C4-2B (cell line): ENCODE results near the gene KIF25.

Experiments used
- H3K27ac ChIP-seq: fragments of 450-650 bp; 2 replicates; pipeline ENCODE4 v1.5.1; 2017
- ZFX ChIP-seq: fragments of 450-650 bp; IDR thresholded peaks from 2 replicates; pipeline ENCODE4 v1.6.1; 2017
- TF ChIP-seq, protein P1 (sequence below): fragments of 450-650 bp; conservative IDR thresholded peaks from 2 replicates; pipeline ENCODE4 v1.5.1; 2017; ENCODE audit warnings: mild to moderate bottlenecking

The KIF25 gene

DNA sequence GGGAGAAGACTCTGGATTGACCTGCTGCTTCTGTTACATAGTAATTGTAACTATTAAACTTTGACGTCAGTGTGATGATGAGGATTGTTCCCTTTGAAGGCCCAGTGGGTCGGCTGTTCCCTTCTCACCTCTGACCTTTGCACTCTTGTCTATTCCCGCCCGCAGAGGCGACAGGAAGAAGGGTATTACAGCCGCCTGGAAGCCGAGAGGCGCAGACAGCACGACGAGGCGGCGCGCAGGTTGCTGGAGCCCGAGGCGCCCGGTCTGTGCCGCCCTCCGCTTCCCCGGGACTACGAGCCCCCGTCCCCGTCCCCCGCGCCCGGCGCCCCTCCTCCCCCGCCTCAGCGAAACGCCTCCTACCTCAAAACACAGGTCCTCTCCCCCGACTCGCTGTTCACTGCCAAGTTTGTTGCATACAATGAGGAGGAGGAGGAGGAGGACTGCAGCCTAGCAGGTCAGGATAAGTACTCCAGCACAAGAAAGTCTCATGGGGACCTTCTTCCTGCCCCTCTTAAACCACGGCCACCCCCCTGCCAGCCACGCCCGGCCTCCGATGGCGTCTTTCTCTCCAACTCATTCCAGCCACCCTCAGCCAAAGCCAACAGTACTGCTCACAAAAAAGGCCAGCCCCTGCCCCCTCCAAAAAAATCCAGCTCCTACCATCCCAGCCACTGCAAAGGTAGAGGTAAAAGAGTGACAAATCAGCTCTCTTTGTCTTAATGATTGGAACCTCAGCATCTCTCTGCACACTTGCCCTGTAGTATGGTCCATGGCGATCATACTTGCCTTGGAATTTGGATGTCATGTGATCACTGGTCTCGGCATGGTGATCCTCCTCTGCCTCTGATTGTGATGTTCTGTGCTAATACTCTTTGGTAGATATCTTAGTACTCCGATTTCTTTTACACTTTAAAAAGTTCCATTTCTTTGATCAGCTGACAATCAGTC, 31.6 kb upstream of the KIF25 start:
- TF ChIP-seq, protein P1, sequence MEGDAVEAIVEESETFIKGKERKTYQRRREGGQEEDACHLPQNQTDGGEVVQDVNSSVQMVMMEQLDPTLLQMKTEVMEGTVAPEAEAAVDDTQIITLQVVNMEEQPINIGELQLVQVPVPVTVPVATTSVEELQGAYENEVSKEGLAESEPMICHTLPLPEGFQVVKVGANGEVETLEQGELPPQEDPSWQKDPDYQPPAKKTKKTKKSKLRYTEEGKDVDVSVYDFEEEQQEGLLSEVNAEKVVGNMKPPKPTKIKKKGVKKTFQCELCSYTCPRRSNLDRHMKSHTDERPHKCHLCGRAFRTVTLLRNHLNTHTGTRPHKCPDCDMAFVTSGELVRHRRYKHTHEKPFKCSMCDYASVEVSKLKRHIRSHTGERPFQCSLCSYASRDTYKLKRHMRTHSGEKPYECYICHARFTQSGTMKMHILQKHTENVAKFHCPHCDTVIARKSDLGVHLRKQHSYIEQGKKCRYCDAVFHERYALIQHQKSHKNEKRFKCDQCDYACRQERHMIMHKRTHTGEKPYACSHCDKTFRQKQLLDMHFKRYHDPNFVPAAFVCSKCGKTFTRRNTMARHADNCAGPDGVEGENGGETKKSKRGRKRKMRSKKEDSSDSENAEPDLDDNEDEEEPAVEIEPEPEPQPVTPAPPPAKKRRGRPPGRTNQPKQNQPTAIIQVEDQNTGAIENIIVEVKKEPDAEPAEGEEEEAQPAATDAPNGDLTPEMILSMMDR = no peak
- no peak for TF ChIP-seq ZFX
- H3K27ac ChIP-seq = no peak overlapping the region

DNA sequence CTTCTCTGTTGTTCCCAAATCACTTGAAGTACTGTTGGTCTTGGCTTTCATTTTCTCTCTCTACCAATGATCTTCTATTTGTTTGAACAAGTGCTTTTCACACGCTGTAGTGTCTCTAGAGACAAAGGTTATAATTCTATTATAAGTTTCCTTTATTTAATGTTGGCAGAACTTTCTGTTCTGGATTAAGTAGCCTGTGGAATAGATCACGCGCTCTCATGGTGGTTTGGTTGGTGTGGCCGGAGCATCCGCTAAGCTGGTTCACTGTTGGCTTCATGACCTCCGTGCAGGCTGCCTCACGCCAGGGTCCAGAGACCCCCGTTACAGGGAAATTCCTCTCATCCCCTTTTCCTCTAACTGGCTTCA, 30.9 kb upstream of the KIF25 start:
- no peak overlapping the region for H3K27ac ChIP-seq
- TF ChIP-seq, protein P1 = no peak

DNA sequence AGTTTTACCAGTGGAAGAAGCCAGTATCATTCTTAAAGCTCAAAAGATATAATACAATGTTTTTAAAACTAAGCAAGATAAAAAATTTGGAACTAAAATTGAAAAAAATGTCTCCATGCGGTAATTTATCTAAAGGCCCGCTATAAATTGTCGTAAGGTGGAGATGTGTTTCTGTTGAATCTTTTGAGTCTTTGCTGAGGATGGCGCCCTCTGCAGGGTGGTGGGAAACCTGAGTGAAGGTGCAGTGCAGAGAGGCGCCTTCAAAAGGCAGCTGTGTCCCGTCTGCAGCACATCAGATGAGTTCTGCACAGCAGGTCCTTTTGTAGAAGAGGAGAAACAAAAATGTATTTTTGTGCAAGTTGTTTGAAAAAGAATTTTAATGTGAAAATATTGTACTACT, 29.4 kb upstream of the KIF25 start:
- no peak overlapping the region for H3K27ac ChIP-seq
- TF ChIP-seq ZFX = no peak
- TF ChIP-seq, protein P1 = peak; percentile 59

DNA sequence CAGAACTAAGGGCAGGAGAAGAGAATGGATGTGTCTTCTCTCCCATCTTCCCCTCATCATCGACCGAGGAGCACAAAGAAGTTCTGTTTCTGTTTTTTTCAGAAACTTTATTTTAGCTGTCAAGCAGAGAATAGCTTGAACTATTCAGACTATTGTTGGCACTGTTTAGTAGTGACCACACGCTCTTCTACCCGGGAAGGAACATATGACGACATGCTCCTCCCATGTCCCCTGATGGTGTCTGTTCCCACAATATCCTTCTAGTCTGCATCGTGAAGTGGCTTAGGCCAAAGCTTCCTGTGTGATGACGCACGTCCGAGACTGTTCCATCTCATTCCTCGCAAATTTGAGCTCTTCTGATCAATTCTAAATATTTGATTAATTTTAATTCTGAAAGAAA, 27.2 kb upstream of the KIF25 start:
- no peak overlapping the region for H3K27ac ChIP-seq
- no peak for TF ChIP-seq ZFX
- TF ChIP-seq, protein P1 = no peak

DNA sequence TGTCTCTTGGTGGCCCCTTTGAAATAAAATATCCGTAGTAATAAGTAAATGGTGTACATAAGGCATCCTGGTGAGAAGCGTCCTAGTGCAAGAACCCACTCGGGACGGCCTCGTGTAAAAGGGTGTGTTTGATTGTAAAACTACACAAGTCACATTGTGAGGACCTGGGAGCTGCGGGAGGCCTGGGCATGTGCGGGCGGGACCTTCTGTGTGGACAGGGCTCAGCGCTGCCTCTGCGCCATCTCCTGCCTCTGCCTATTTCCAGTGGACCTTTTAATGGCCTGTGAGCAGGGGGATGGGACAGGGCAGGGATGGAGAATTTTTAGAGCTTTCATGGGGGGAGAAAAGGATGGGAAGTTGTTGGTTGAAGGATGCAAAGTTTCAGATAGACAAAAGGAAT, 25.3 kb upstream of the KIF25 start:
- TF ChIP-seq, protein P1 = no peak
- TF ChIP-seq ZFX = no peak

DNA sequence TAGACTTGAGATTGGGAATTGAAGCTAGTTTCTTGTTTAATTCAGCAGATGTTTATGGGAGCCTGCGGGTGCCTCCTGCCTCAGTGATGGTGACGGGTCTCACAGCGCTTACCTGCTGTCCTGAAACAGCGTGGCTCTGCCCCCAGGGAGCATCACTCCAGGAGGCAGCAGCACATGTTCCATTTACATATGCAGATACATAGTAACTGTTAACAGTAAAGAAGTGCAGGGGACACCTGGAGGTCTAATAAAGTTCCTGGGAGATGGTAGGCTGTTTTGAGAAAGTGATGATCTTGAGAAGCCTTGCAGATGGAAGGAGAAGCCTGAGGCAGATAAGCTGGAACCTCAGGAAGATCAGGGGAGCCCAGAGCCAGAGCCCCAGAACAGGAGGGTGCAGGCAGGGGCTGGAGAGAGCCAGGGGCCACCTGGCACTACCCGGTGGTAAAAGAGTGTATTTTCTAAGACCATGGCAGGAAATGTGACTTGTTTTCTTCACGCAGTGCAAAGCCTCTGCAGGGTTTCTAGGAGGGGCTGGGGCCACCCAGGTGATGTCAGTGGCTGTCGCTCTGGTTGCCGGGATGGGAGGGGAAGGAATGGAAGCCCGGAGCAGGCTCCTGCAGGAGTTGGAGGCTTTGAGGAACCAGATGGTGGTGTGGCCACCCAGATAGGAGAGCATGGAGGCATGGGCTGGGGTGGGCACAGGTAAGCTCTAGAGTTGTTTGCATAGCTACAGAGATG, 24.2 kb upstream of the KIF25 start:
- TF ChIP-seq, protein P1 = no peak
- TF ChIP-seq ZFX = no peak
- no peak overlapping the region for H3K27ac ChIP-seq

More for the DNA sequence above, 25.3 kb upstream of the KIF25 start:
- no peak overlapping the region for H3K27ac ChIP-seq
